H9 (cell line): ENCODE data around the gene STMN3. TPM values are rescaled to one million over a fixed set of nuclear protein-coding genes. Genes with fewer than 3 reads are reported as not detected.

Experiments used
- DNase-seq: peaks from one replicate; pipeline ENCODE4 v3.0.0-alpha.2; 2017
- H2AFZ ChIP-seq: one replicate; pipeline ENCODE4 v1.6.1; 2013; ENCODE audit warnings: mild to moderate bottlenecking, low read length, control low read depth, moderate library complexity
- H2AK5ac ChIP-seq: 2 replicates; pipeline ENCODE4 v1.6.1; 2013; ENCODE audit warnings: low read length, control low read depth, mixed read lengths; ENCODE audit not compliant: insufficient read length
- H2BK120ac ChIP-seq: one replicate; pipeline ENCODE4 v1.6.1; 2013; ENCODE audit warnings: low read depth, mild to moderate bottlenecking, low read length, control low read depth, inconsistent platforms; ENCODE audit not compliant: poor library complexity, severe bottlenecking
- H2BK12ac ChIP-seq: 2 replicates; pipeline ENCODE4 v1.6.1; 2013; ENCODE audit warnings: low read length, control low read depth, mixed read lengths, low read depth; ENCODE audit not compliant: insufficient read length
- H2BK15ac ChIP-seq: 2 replicates; pipeline ENCODE4 v1.6.1; 2013; ENCODE audit warnings: low read depth, low read length, control low read depth
- H2BK20ac ChIP-seq: one replicate; pipeline ENCODE4 v1.6.1; 2013; ENCODE audit warnings: low read depth, mild to moderate bottlenecking, low read length, control low read depth, inconsistent platforms; ENCODE audit not compliant: poor library complexity, severe bottlenecking
- H2BK5ac ChIP-seq: 2 replicates; pipeline ENCODE4 v1.6.1; 2013; ENCODE audit warnings: low read length, control low read depth, mixed read lengths; ENCODE audit not compliant: insufficient read length
- H3K14ac ChIP-seq: 2 replicates; pipeline ENCODE4 v1.6.1; 2013; ENCODE audit warnings: low read length, control low read depth; ENCODE audit not compliant: insufficient read depth
- H3K18ac ChIP-seq: 2 replicates; pipeline ENCODE4 v1.6.1; 2013; ENCODE audit warnings: low read depth, mild to moderate bottlenecking, mixed read lengths, low read length, control low read depth; ENCODE audit not compliant: insufficient read length
- H3K23ac ChIP-seq: 2 replicates; pipeline ENCODE4 v1.6.1; 2013; ENCODE audit warnings: low read length, control low read depth, mixed read lengths, low read depth; ENCODE audit not compliant: insufficient read length
- H3K23me2 ChIP-seq: 2 replicates; pipeline ENCODE4 v1.6.1; 2013; ENCODE audit warnings: low read depth, mild to moderate bottlenecking, mixed read lengths, low read length, control low read depth; ENCODE audit not compliant: insufficient read length, poor library complexity, severe bottlenecking
- H3K27ac ChIP-seq: 2 replicates; pipeline ENCODE4 v1.5.1; 2013; ENCODE audit warnings: low read length, control low read depth, mixed read lengths, low read depth; ENCODE audit not compliant: insufficient read length
- H3K27me3 ChIP-seq: 2 replicates; pipeline ENCODE4 v1.6.1; 2013; ENCODE audit warnings: low read length, control low read depth, inconsistent platforms; ENCODE audit not compliant: insufficient read depth
- H3K4ac ChIP-seq: 2 replicates; pipeline ENCODE4 v1.6.1; 2013; ENCODE audit warnings: low read depth, mild to moderate bottlenecking, control low read depth, inconsistent platforms, low read length, moderate library complexity
- H3K4me1 ChIP-seq: 2 replicates; pipeline ENCODE4 v1.6.1; 2013; ENCODE audit warnings: low read length, control low read depth, inconsistent platforms; ENCODE audit not compliant: insufficient read depth
- H3K4me2 ChIP-seq: 2 replicates; pipeline ENCODE4 v1.6.1; 2013; ENCODE audit warnings: low read length, control low read depth, mixed read lengths; ENCODE audit not compliant: insufficient read length, insufficient read depth
- H3K56ac ChIP-seq: 2 replicates; pipeline ENCODE4 v1.6.1; 2013; ENCODE audit warnings: low read depth, mild to moderate bottlenecking, mixed read lengths, low read length, control low read depth; ENCODE audit not compliant: insufficient read length
- H3K79me1 ChIP-seq: 2 replicates; pipeline ENCODE4 v1.6.1; 2013; ENCODE audit warnings: low read depth, mild to moderate bottlenecking, moderate library complexity, low read length, control low read depth, inconsistent platforms; ENCODE audit not compliant: insufficient read depth, poor library complexity, severe bottlenecking
- H3K79me2 ChIP-seq: 2 replicates; pipeline ENCODE4 v1.6.1; 2013; ENCODE audit warnings: low read length, control low read depth, inconsistent platforms; ENCODE audit not compliant: insufficient read depth
- H3K9ac ChIP-seq: 2 replicates; pipeline ENCODE4 v1.6.1; 2013; ENCODE audit warnings: low read length, control low read depth, mixed read lengths; ENCODE audit not compliant: insufficient read length; ENCODE audit errors: extremely low read depth
- H3K9me3 ChIP-seq: one replicate; pipeline ENCODE4 v1.6.1; 2013; ENCODE audit warnings: low read depth, low read length, inconsistent platforms; ENCODE audit not compliant: control insufficient read depth
- H3T11ph ChIP-seq: one replicate; pipeline ENCODE4 v1.6.1; 2013; ENCODE audit warnings: mild to moderate bottlenecking, low read length, control low read depth, inconsistent platforms
- H4K20me1 ChIP-seq: one replicate; pipeline ENCODE4 v1.6.1; 2013; ENCODE audit not compliant: control insufficient read depth, insufficient read length, insufficient read depth
- H4K5ac ChIP-seq: 2 replicates; pipeline ENCODE4 v1.6.1; 2013; ENCODE audit warnings: low read depth, mild to moderate bottlenecking, mixed read lengths, low read length, control low read depth; ENCODE audit not compliant: insufficient read length
- H4K8ac ChIP-seq: replicated peaks from 2 replicates; pipeline ENCODE4 v1.6.1; 2013; ENCODE audit warnings: low read length, control low read depth, mixed read lengths, low read depth; ENCODE audit not compliant: insufficient read length
- H4K91ac ChIP-seq: 2 replicates; pipeline ENCODE4 v1.6.1; 2013; ENCODE audit warnings: low read depth, mild to moderate bottlenecking, moderate library complexity, mixed read lengths, low read length, control low read depth; ENCODE audit not compliant: insufficient read length
- H3K27ac Mint-ChIP-seq, 3 experiments: 2 replicates in 2 of 3; 3 replicates in 1 of 3; pipeline ENCODE4 v1.8.0; 2020 to 2021; ENCODE audit warnings: mixed read lengths in 3 of 3, mild to moderate bottlenecking in 1 of 3, moderate library complexity in 1 of 3
- H3K27me3 Mint-ChIP-seq: 2 replicates; pipeline ENCODE4 v1.8.0; 2021; ENCODE audit warnings: low read depth, mild to moderate bottlenecking, moderate library complexity, mixed read lengths
- H3K36me3 Mint-ChIP-seq, 3 experiments: 2 replicates in 2 of 3; 3 replicates in 1 of 3; pipeline ENCODE4 v1.8.0; 2020 to 2021; ENCODE audit warnings: low read depth in 3 of 3, mixed read lengths in 3 of 3; ENCODE audit not compliant: insufficient read depth in 1 of 3
- H3K4me1 Mint-ChIP-seq, 2 experiments: 2 replicates each; pipeline ENCODE4 v1.8.0; 2020; ENCODE audit warnings: mixed read lengths in 2 of 2
- H3K4me3 Mint-ChIP-seq, 2 experiments: 2 replicates in 1 of 2; 3 replicates in 1 of 2; pipeline ENCODE4 v1.8.0; 2020 to 2021; ENCODE audit warnings: mild to moderate bottlenecking in 2 of 2, mixed read lengths in 2 of 2, moderate library complexity in 1 of 2
- H3K9me3 Mint-ChIP-seq, 2 experiments: 2 replicates in 1 of 2; 3 replicates in 1 of 2; pipeline ENCODE4 v1.8.0; 2020; ENCODE audit warnings: mild to moderate bottlenecking in 2 of 2, mixed read lengths in 2 of 2, moderate library complexity in 1 of 2
- WGBS: extraction: QIAGEN DNeasy Blood & Tissue Kit; methylation state at CpG from one replicate; pipeline ENCODE4 v1.1.7; 2013; ENCODE audit warnings: missing lambda C conversion rate, low lambda C conversion rate, mixed read lengths; ENCODE audit not compliant: insufficient read length; ENCODE audit errors: extremely low coverage; 5-methylcytosine and 5-hydroxymethylcytosine counted together
- total RNA-seq: library from RNA; stranded (reverse); gene quantifications from 2 replicates; pipeline ENCODE4 v1.2.1, GENCODE V29; 2021
- TF ChIP-seq, protein P1 (sequence below): fragments of 200-600 bp; sonication (generic); conservative IDR thresholded peaks from 3 replicates; pipeline ENCODE4 v1.8.0; 2021; ENCODE audit warnings: antibody characterized with exemption, mild to moderate bottlenecking

The STMN3 gene
- total RNA-seq, 1 experiment from 2014 or later: 54.0 TPM

DNA sequence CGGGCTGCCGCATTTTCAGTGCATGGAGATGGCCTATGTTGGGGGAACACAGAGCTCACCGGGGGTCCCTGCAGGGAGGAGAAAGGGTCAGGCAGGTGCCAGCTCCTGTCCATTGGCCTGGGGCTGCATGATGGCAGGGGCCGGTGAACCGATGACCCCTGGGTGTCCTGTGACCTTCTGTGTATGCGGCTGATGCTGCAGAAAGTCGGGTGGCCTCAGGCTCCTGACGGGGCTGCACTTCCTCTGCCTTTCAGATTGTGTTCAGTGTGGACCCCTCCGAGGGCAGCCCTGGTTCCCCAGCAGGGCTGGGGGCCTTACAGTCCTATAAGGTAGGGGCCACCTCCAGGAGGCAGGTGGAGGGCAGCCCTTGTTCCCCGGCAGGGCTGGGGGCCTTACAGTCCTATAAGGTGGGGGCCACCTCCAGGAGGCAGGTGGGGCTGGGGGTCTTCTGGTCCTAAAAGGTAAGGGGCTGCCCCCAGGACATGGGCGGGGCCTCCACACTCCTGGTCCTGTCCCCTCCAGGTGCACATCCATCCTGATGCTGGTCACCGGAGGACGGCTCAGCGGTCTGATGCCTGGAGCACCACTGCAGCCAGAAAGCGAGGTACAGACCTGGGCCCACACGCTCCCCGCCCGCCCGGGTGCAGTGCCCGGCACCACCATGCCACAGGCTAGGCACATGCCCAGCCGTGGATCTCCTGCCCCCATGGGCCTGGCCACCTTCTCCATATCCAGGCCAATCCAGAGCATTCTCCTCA lies 32.2 kb upstream of the STMN3 start:
- WGBS: no CpG with 5 or more reads among the region's 21 CpGs
- Histone ChIP-seq H3K79me2 (no peaks in the 10 kb centered on the region), H2AFZ (no peak overlapping the region), H4K8ac (no peak overlapping the region), H3K23ac (no peak overlapping the region), H3K23me2 (no peaks in the 10 kb centered on the region), H3T11ph (no peak overlapping the region), H4K20me1 (no peaks in the 10 kb centered on the region), H2BK5ac (no peak overlapping the region), H3K56ac (no peak overlapping the region), H2BK20ac (no peak overlapping the region), H3K27me3 (no peaks in the 10 kb centered on the region), H2AK5ac (no peak overlapping the region), H3K14ac (no peak overlapping the region), H3K27ac (no peak overlapping the region), H4K5ac (no peak overlapping the region), H3K79me1 (no peaks in the 10 kb centered on the region), H3K9ac (no peak overlapping the region), H4K91ac (no peak overlapping the region), H3K4ac (no peak overlapping the region), H3K4me1 (no peaks in the 10 kb centered on the region), H3K9me3 (no peaks in the 10 kb centered on the region), H2BK15ac (no peak overlapping the region), H3K4me2 (no peak overlapping the region), H2BK12ac (no peak overlapping the region), H3K18ac (no peak overlapping the region), H2BK120ac (no peak overlapping the region)
- TF ChIP-seq, protein P1, sequence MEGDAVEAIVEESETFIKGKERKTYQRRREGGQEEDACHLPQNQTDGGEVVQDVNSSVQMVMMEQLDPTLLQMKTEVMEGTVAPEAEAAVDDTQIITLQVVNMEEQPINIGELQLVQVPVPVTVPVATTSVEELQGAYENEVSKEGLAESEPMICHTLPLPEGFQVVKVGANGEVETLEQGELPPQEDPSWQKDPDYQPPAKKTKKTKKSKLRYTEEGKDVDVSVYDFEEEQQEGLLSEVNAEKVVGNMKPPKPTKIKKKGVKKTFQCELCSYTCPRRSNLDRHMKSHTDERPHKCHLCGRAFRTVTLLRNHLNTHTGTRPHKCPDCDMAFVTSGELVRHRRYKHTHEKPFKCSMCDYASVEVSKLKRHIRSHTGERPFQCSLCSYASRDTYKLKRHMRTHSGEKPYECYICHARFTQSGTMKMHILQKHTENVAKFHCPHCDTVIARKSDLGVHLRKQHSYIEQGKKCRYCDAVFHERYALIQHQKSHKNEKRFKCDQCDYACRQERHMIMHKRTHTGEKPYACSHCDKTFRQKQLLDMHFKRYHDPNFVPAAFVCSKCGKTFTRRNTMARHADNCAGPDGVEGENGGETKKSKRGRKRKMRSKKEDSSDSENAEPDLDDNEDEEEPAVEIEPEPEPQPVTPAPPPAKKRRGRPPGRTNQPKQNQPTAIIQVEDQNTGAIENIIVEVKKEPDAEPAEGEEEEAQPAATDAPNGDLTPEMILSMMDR: no peak
- H3K9me3 Mint-ChIP-seq: no peaks in the 10 kb centered on the region
- no peaks in the 10 kb centered on the region for H3K27me3 Mint-ChIP-seq
- peaks cover 0 to 3% (median 0%) of the 10 kb centered on the region in 3 experiments; a peak in 2 of 7 replicates for H3K36me3 Mint-ChIP-seq
- no peak overlapping the region; a peak in 1 of 7 replicates for H3K27ac Mint-ChIP-seq
- DNase-seq: no peak
- H3K4me1 Mint-ChIP-seq: no peaks in the 10 kb centered on the region
- H3K4me3 Mint-ChIP-seq: no peak overlapping the region
